H1 (cell line): ENCODE results near the gene HMHB1.

Experiments used
- ASH2L ChIP-seq: fragments of 200-600, 300-600 bp; sonication (generic); IDR thresholded peaks from one replicate; pipeline ENCODE4 v1.7.1; 2017; ENCODE audit warnings: low read length
- EP300 ChIP-seq, 2 experiments: IDR thresholded peaks; 1 replicate in 1 of 2; 2 replicates in 1 of 2; pipeline ENCODE4 v1.6.1; 2011 to 2012; ENCODE audit warnings: low read depth in 2 of 2, low read length in 2 of 2, mild to moderate bottlenecking in 2 of 2, borderline replicate concordance in 1 of 2, inconsistent platforms in 1 of 2, moderate library complexity in 1 of 2
- FOSL1 ChIP-seq: IDR thresholded peaks from 2 replicates; pipeline ENCODE4 v1.6.1; 2011; ENCODE audit warnings: mild to moderate bottlenecking, low read depth, low read length, moderate library complexity; ENCODE audit not compliant: insufficient read depth
- MAFK ChIP-seq: IDR thresholded peaks from 2 replicates; pipeline ENCODE4 v1.6.1; 2012; ENCODE audit warnings: low read depth, mild to moderate bottlenecking, improper control_type of control experiment, low read length
- PHF8 ChIP-seq: fragments of 200-600 bp; sonication (generic); conservative IDR thresholded peaks from 2 replicates; pipeline ENCODE4 v1.7.1; 2012; ENCODE audit warnings: low read depth, mild to moderate bottlenecking, inconsistent platforms, low read length, moderate library complexity
- POLR2A ChIP-seq, 2 experiments: IDR thresholded peaks; 1 replicate in 1 of 2; 2 replicates in 1 of 2; pipeline ENCODE4 v1.6.1; 2011; ENCODE audit warnings: low read depth in 2 of 2, low read length in 2 of 2, mild to moderate bottlenecking in 2 of 2; ENCODE audit errors: control extremely low read depth in 1 of 2
- RAD21 ChIP-seq, 2 experiments: IDR thresholded peaks in 1 of 2; conservative IDR thresholded peaks in 1 of 2; 2 replicates each; pipeline ENCODE4 v1.6.1; 2011; ENCODE audit warnings: low read depth in 2 of 2, low read length in 2 of 2, improper control_type of control experiment in 1 of 2, inconsistent platforms in 1 of 2, mild to moderate bottlenecking in 1 of 2, moderate library complexity in 1 of 2
- TEAD4 ChIP-seq: IDR thresholded peaks from 2 replicates; pipeline ENCODE4 v1.6.1; 2012; ENCODE audit warnings: low read depth, low read length, inconsistent platforms, mixed read lengths
- TF ChIP-seq, protein P1 (sequence below), 3 experiments: IDR thresholded peaks; 1 replicate in 2 of 3; 2 replicates in 1 of 3; pipeline versions ENCODE4 v1.5.1 to v1.6.1; 2011; ENCODE audit warnings: low read length in 3 of 3, mild to moderate bottlenecking in 3 of 3, inconsistent platforms in 2 of 3, low read depth in 1 of 3, moderate library complexity in 1 of 3; ENCODE audit not compliant: insufficient read depth in 1 of 3; ENCODE audit errors: control extremely low read depth in 1 of 3

GRCh38 chr5:143769026-143769786, 42.8 kb upstream of the HMHB1 start:
- TF ChIP-seq TEAD4 (no peak), ASH2L (no peak), RAD21 (IDR thresholded peaks at IDR 0.05 in 1 of 2, conservative IDR thresholded peaks at IDR 0.05 in 1 of 2; ENCODE audit: low read depth in 2 of 2, low read length in 2 of 2) (no peak), FOSL1 (no peak), PHF8 (no peak), EP300 (IDR thresholded peaks at IDR 0.05; ENCODE audit: borderline replicate concordance in 1 of 2, low read depth in 2 of 2, low read length in 2 of 2) (no peak), MAFK (no peak), POLR2A (IDR thresholded peaks at IDR 0.05; ENCODE audit: control extremely low read depth in 1 of 2, low read depth in 2 of 2, low read length in 2 of 2) (no peak)
- TF ChIP-seq, protein P1, sequence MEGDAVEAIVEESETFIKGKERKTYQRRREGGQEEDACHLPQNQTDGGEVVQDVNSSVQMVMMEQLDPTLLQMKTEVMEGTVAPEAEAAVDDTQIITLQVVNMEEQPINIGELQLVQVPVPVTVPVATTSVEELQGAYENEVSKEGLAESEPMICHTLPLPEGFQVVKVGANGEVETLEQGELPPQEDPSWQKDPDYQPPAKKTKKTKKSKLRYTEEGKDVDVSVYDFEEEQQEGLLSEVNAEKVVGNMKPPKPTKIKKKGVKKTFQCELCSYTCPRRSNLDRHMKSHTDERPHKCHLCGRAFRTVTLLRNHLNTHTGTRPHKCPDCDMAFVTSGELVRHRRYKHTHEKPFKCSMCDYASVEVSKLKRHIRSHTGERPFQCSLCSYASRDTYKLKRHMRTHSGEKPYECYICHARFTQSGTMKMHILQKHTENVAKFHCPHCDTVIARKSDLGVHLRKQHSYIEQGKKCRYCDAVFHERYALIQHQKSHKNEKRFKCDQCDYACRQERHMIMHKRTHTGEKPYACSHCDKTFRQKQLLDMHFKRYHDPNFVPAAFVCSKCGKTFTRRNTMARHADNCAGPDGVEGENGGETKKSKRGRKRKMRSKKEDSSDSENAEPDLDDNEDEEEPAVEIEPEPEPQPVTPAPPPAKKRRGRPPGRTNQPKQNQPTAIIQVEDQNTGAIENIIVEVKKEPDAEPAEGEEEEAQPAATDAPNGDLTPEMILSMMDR (IDR thresholded peaks at IDR 0.05; ENCODE audit: control extremely low read depth in 1 of 3, insufficient read depth in 1 of 3, low read depth in 1 of 3, low read length in 3 of 3): no peak
